ELR (cell line): ENCODE measurements around the gene BID.

Source experiments
- DNase-seq: peaks from one replicate; pipeline ENCODE4 v3.0.0-alpha.2; 2015; ENCODE audit warnings: low read depth

The BID gene

DNA sequence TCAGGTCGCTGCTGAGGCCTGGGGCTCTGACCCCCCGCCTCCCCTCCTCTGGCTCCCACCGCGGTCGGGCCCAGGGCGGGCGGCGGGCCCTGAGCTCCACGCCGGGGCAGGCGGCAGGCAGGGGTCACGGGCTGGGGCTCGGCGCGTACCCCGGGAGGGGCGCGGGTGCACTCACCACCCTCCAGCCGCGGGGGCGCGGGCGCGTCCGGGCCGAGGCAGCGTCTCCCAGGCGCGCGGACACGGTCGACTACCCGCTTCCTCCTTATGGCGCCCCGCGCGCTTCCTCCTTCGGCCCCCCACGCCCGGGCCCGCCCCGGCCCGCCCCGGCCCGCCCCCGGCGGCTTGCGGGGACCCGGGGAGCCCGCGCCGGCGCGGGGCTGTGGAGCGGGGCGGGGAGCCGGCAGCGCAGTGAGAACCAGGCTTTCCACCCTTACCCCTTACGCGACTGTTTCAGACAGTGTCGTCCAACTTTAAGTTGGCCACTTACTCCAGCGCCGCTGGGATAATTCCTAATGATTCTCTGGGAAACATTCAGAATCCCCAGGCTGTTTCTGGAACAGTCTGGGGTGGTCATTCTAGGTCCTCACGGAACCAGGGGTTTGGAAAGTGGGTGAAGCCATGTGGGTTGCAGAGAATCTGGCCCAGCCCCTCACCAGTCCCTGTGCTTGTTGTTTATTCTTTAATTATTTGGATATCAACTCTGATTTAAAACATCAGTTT is at the start of gene BID:
TSS of gene BID (minus strand) at position 264 of the 720 bp plus-strand sequence. CDS start 24,353 bp downstream, outside the sequence.
- DNase-seq, result peak; percentile 63

DNA sequence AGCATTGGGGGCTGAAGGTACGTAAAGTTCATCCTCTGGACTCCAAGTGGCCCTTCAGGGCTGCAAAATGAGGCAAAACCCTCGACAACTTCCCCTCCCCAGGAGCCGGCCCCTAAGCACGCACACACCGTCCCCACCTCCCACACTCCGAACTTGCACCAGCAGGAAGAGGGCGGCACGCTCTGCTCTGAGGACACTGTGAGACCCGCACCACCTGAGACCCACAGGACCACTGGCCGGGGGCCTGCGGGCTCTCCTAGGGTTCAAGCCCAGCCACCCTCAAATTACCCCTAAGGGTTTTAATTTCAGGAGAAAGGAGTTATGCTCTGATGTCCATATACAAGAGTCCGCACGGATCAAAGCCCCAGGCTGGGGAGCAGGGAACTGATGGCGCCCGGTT is 49.7 kb upstream of the BID start:
- no peak for DNase-seq

DNA sequence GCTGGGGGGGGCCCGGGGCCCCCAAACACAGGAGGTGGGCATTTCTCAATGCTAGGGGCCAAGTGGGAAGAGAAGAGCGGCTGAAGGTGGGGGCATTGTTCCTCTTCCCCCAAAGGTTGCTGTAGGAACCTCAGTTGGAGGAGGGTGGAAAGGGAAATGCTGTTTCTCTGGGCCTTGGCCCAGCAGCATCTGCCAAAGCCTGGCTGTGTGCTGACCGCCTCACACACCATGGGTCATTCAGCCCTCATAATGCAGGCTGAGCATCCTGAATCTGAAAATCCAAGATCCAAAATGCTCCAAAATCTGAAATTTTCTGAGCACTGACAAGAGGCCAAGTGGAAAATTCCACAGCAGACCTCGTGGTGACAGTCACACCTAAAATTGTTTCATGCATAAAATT is 49.0 kb upstream of the BID start:
- no peak for DNase-seq

DNA sequence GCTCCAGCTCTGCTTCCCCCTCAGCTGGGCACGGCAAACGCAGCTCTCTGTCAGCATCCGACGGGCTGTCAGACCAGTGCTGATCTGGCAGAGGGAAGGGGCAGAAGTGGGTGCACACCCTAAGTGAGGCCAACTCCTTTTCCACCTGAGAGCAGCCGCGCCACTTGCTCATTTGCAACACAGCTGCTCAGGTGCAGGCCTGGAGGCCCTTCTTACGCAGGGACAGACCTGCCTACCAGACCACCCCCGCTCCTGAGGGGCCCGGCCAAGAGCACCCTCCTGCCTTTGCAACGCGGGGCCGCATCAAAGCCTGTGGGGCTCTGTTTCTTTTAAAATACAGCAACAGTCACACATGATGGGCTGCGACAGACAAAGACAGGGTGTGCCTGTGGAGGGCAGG is 47.8 kb upstream of the BID start:
- DNase-seq, result no peak

DNA sequence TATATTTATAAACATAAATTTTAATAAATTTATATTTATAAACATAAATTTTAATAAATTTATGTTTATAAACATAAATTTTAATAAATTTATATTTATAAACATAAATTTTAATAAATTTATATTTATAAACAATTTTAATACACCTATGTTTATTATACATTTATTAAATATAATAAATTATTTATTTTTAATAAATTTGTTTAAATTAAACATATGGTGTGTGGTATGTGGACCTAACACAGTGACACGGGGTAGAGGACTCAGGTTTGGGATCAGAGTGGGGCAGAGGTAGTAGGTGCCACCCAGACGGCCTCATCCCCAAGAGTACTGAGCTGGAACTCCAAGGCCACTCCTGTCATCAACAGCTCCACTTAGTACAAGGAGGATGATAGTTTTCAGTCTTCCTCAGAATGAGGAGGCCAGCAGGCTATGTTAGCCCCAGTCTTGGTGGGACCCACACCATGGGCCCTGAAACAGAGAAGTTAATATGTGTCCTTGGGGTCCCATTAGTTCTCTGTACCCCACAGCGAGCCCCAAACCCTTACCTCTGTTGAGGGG is 46.7 kb upstream of the BID start:
- DNase-seq, result no peak

GRCh38 chr22:17818649-17819048 is 44.4 kb upstream of the BID start:
- no peak for DNase-seq

- no peak for DNase-seq
Observed at GRCh38 chr22:17818180-17818579, 43.9 kb upstream of the BID start.

- DNase-seq, result no peak
Observed at GRCh38 chr22:17817511-17818065, 43.3 kb upstream of the BID start.

GRCh38 chr22:17817079-17817478 is 42.8 kb upstream of the BID start:
- DNase-seq, result no peak

DNA sequence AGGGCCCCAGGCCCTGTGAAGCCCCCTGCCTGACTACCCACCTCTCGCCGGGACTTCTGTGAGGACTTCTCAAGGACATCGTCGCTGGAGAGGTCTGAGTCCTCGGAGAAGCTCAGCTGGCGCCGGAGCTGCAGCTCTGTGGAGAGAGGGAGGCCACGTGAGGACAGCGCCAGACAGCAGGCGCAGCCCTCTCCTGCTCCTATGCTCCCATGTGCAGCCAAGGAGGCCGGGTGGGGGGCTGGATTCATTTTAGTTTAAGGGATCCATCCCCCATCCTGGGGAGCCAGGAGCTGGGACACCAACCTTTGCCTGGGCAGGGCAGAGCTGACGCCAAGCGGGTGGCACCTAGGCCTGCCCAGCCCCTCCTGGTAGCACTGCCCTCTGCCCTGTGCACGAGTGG is 42.4 kb upstream of the BID start:
- no peak for DNase-seq

DNA sequence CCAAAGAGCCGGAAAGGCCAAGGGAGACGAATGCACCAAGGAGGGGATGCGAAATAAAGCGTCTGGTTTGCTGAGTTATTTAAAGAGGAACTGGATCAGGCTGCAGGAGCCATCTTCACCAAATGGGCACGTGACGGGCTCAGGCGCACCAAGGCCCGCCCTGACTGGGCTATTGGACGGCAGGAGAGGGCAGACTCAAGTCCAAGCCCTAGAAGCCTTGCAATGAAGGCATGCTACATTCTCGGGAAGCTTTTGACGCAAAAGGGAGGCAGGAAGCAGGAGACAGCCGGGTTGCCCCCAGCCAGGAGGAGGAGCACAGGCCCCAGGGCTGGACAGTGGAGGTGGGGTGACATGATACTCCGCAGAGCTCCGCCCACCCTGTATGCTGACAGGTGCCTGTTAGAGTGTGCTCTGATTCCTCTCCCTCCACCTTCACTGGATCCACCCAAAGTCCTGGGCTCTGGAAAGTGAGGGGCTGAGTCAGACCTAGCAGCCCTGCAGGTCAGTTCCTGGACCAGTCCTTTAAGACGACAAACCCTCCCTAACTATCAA is 41.5 kb upstream of the BID start:
- DNase-seq, result no peak

DNA sequence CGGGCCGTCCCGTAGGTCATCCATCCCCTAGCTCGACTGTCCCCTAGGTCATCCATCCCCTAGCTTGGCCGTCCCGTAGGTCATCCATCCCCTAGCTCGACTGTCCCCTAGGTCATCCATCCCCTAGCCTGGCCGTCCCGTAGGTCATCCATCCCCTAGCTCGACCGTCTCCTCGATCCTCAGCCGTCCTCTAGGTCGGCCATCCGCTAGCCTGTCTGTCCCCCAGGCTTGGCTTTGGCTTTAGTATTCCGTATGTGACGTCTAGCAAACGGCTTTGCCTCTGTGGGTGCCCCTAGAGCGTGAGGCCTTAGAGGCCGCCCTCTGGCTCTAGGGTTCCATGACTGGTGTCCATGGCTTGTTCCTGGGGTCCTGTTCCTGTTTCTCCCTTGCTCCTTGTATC is 40.6 kb upstream of the BID start:
- DNase-seq, result no peak

DNA sequence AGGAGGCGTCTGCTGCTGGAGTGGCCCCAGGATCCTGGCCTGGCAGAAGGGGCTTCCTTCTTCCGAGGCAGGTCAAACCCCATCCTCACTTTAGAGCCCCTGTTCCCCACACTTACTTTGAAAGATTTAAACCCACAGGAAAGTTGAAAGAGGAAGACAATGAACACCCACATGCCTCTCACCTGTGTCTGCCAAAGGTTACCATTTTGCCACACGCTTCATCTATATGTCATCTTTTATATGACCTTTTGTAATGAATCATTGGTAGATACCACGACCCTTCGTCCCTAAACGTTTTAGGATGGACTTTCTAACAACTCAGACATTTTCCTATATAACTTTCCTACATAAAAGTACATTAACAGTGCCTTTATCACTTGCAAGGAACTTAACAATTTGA is 39.8 kb upstream of the BID start:
- DNase-seq, result no peak

DNA sequence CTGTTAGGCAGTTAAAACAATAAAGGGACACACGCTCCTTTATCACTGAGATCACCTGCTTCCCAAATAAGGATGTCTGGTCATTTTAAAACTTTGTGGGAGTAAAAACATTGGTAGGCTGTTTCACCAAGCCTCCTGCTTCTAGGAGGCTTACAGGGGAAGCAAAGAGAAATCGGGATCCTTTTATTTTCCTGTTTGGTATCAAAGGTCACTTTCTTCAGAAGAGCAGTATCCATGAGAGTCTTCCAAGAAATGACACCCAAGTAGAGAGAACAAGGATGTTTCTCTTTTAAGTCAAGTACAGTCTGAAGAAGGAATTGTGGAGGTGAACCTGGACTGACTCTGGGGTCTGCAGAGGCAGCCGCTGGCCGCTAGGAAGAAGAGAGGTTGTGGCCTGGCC is 36.9 kb upstream of the BID start:
- no peak for DNase-seq

DNA sequence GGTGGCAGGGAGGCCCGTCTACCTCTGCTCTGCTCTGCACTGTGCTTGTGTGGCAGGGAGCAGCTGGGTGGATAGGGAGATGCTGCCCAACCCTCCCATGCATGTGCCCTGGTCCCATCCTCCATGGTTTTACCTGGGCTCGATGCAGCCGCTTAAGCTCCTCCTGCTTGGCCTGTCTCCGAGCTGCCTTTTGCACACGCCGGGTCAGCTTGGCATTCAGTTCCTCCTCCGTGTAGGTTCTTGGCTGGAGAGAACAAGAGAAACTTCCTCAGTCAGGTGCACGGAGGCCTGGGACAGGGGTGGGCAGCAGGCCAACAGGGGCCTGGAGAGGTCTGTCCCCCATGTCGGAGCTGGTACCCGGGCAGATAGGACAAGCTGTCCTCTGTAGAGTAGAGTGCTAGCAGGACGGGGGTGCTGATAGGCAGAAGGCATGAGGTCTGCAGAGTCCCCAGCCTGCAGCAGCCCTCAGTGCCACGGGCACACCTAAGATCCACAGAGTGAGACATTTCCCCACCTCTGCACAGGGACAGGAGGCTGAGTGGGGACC is 36.4 kb upstream of the BID start:
- no peak for DNase-seq

DNA sequence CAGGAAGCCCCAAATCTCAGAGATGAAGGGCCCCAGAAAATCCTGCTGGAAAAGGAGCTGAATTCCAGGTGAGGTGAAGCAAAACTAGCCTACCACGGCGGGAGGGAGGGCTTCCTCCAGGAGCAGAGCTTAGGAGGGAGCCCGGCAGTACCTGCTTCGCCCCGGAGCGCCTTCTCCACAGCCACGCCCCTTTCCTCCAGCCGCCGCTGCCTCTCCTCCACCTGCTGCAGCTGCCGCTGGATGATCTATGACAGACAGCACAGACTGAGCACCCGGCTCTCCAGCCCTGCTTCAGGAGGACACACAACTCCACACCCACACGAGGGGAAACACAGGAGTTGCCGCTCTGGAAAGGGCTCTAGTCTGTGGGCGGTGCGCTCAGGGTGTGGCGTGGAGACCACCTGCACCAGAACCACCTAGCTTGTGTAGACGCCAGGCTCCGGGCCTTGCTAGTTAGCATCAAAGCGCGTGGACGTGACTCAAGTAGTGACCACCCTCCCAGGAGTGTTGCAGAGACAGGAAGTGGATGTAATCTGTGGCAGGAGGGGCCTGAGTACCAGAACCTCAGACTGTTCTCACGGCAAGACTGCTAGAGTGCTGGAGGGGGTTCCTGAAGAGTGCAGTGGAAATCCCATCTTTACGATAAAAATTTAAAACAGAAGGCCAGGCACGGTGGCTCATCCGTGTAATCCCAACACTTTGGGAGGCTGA is 34.6 kb upstream of the BID start:
- DNase-seq, result no peak

GRCh38 chr22:17807578-17808410 is 33.5 kb upstream of the BID start:
- no peak for DNase-seq

- DNase-seq, result no peak
Observed at GRCh38 chr22:17807086-17807485, 32.8 kb upstream of the BID start.

GRCh38 chr22:17806437-17806836 is 32.2 kb upstream of the BID start:
- no peak for DNase-seq

GRCh38 chr22:17804331-17805080 is 30.2 kb upstream of the BID start:
- DNase-seq, result no peak
